Epidermal melanocyte (primary cell): Measurements from ENCODE around the gene ACP7.
"Not testable (repeated sequence)": the region's sequence is repeated elsewhere in the genome, so short reads cannot be mapped to it uniquely, and the experiment has no call there.

ENCODE experiments used
- DNase-seq: peaks from one replicate; pipeline ENCODE4 v3.0.0; 2011; ENCODE audit warnings: low spot score; ENCODE audit not compliant: insufficient read length

Gene ACP7

DNA sequence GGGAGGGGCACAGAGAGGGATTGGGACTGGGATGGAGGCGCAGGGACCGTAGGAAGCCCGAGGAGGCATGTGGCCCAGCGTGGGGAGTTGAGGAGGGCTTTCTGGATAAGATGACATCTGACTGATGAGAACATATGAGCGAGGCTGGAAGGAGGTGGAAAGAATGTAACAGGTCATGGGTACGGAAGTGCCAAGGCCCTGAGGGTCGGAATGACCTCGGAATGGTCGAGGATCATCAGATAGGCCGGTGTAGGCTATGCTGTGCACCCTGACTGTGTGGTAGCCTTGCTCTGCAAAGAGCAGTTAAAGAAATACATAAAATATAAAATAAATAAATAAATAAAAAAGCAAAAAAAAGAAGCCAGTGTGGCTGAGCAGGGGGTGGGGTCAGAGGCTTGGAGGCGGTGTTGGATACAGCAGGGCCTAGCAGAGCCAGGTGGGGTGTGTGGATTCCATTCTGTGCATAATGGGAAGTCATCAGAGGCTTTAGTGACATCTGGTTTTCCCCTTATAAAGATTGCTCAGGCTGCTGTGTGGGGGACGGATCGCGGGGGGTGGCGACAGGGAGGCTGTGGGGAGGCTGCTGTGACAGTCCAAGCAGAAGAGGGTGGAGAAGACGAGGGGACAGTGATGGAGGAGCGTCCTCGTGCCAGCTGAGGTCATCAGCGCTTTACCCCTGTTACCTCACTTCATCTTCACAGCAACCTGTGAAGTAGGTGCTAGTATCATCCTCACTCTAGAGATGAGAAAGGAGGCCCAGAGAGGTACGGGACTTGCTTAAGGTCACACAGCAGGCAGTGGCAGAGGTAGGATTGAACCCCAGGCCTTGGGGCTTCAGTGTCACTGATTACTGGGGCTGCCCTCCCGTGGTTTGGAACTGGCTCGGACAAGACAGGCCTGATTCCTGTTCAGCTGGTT lies 46.4 kb downstream of the ACP7 start:
- DNase-seq: no peak

DNA sequence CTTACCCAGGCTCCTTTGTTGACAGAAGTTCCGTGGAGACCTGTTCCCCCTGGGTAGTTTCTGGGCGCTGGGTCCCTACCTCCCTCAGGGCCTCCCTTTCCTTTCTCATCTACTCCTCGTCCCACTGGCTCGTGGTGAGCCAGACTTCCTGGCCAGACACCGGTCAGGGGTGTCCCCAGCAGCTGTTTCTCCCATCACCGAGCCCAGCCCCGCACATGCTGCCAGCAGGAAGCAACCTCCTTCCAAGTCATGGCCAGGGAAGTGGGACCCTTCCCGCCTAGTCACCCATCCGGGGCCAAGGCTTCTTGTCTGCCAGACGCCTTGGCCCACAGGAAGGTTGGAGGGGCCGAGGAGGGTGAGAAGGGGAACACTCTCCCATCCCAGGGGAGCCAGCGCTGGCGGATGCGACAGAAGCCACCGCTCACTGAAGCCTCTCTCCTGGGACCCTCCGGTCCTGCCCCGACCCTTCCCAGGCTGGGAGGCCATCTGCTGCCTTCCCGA lies 47.1 kb downstream of the ACP7 start:
- DNase-seq: no peak

- no peak for DNase-seq
Measured at GRCh38 chr19:39132344-39132969, 48.3 kb downstream of the ACP7 start.

DNA sequence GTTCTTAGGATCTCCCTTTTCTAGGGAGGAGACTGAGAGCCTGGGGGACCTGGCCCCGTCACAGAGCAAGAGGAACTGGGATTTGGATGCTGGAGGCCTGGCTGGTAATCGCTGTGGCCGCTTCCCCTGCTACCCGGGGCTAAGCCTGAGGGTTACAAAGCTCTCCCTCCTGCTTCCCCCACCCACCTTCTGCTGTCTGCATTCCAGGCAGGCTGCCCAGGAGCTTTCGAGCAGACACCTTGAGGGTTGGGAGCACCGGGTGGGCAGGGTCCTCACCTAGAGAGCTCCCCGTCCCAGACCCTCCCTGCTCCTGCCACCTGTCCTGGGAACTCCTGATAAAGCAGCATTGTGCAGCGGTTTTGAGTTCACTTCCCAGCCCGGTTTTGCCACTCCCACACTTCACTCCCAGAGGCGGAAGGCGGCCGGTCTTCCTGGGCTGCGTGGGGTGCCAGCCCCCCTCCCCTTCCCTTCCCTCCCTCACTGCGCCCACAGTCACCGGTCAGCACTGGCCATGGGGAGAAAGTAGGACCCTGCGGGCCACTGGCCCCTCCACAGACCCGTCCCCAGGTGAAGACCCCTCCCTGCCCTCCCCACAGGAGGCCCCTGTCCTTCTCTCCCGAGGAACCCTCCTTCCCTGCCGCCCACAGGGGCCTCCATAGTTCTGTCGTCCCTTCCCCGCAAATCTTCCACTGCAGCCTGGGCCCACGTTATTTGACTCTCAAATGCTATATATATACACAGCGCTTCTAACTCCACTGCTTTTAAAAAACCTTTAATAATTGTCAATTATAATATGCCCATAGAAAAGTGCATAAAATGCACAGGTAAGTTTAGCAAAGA lies 49.5 kb downstream of the ACP7 start:
- DNase-seq: no peak

- DNase-seq: peak; percentile 3
Measured at GRCh38 chr19:39135701-39136100, 51.5 kb downstream of the ACP7 start.

- DNase-seq: no peak
Measured at GRCh38 chr19:39136225-39136940, 52.2 kb downstream of the ACP7 start.

DNA sequence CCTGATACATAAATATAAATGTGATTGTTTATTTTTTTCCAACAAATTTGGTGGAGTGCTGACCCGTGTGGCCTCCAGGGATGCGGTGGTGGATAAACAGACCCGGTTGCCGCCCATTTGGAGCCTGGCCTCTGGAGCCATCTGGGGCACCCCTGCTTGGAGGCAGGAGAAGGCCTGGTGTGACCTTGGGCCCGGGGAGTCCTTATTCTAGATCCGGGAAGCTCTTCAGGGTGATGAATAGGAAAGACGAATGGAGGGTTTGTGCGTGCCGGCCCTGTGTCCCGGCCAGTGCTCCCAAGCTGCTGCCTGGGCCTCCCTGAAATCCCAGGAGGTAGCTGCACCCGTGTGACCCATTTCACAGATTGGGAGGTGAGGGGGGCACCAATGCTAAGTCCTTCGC lies 53.0 kb downstream of the ACP7 start:
- DNase-seq: no peak

GRCh38 chr19:39138221-39139211 lies 54.3 kb downstream of the ACP7 start:
- peak; percentile 9 for DNase-seq

GRCh38 chr19:39139305-39139874 lies 55.2 kb downstream of the ACP7 start:
- no peak for DNase-seq

DNA sequence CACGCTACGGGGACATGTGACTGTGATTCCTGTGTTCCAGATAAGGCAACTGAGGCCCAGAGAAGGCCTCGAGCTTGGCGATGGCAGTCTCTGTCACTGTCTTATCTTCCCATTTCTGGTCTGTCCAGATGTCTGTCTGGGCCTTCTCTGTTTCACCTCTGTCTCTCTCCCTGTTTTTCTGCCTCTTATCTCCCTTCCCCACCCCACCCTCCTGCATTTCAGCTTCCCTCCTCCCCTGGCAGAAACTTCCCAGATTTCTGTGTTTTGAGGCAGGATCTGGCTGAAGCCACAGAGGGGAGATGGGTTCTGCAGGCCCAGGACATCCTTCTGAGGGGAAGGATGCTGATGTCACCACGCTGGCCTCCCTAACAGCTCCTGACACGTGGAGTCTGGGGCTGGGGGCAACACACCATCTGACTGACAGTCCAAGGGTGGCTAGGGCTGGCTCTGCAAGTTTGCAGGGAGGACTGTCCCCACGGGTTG lies 55.8 kb downstream of the ACP7 start:
- DNase-seq: peak; percentile 11

DNA sequence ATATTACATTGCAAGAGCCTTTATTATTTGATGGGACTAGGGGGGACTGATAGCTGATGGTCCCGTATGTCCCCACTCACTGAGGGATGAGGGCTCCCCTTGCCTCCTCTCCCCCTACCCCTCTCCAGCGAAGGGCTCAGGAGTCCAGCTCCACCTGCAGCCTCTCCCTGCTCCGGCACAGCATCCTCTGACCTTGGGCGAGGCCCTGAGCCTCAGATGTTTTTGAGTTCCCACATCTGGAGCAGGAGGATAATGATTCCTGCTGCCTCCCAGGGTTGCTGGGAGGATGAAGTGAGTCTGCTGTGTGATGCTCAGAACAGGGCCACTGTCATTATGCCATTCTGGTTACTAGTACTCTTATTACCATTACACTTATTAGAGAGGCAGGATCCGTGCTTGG lies 56.4 kb downstream of the ACP7 start:
- DNase-seq: peak; percentile 10

DNA sequence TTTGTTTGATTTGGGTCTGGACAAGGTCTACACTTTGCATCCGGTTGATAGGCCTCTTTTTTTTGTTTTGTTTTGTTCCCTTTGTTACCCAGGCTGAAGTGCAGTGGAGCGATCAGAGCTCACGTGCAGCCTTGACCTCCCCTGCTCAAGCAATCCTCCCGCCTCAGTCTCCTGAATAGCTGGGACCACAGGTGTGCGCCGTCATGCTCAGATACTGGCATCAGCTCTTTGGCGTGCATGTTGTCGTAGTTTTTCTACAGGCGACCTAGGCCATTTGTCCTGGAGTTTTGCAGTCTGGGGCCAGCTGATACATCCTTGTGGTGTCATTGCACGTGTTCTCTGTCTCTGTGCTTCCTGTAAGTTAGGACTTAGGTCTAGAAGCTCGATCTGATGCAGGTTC lies 57.8 kb downstream of the ACP7 start:
- DNase-seq: peak; percentile 2

DNA sequence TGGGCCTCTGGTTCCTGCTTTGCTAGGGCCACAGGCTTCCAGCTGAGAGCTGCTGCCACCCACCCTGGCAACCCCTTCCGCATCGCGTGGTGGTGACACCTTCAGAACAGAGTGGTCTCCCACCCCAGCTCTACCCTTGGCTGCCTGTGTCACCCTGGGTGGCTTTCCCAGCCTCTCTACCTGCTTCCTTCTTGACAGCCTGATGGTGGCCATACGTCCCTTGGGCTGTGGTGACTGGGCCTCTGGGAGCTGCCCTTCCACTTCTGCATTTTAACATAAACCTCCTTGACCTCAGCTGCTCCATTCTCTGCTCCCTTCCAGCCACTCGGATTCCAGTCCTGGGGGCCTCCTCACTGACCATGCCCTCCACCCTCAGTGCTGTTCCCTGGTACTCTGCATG lies 58.5 kb downstream of the ACP7 start:
- DNase-seq: peak; percentile 1

DNA sequence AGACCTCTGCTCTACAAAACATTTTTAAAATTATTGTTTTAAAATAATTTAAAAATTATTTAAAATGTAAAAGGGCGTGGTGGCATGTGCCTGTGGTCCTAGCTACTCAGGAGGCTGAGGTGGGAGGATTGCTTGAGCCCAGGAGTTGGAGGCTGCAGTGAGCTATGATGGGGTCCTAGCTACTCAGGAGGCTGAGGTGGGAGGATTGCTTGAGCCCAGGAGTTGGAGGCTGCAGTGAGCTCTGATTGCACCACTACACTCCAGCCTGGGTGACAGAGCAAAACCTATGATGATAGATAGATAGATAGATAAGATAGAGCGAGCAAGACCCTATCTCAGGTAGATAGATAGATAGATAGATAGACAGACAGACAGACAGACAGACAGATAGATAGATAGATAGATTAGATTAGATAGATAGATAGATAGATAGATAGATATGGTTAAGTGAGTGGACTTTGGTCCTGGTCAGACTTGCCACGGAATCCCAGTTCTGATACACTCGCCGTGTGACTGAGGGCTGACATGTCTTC lies 59.7 kb downstream of the ACP7 start:
- DNase-seq: not testable (repeated sequence)

- no peak for DNase-seq
Measured at GRCh38 chr19:39144290-39145071, 60.3 kb downstream of the ACP7 start.

GRCh38 chr19:39145180-39145953 lies 61.2 kb downstream of the ACP7 start:
- DNase-seq: peak; percentile 59

DNA sequence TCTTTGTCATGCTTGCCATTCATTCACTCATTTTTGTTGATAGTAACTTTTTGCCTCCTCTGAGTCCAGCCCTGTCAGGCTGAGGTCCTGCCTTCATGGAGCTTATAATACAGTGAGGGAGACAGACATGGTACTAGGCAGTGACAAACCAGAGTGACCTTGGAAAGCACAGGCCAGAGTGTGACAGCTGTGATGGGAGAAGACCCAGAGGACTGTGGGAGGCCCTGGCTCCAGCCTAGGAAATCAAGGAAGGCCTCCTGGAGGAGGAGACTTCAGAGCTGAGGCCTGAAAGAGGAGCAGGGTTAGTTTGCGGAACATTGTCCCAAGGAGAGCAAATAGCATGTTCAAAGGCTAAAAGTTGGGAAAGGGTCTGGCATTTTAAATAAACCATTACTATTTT lies 61.9 kb downstream of the ACP7 start:
- no peak for DNase-seq
